IMR-90 (cell line): ENCODE results near the gene C9orf78. TPM values are rescaled to one million over a fixed set of nuclear protein-coding genes. Genes with fewer than 3 reads are reported as not detected.

Experiments
- ATAC-seq: fragments of 200-7000 bp; cut with Tn5 transposase; 2 replicates; pipeline ENCODE4 v1.9.1; 2020; ENCODE audit warnings: low read depth, mild to moderate bottlenecking, moderate library complexity
- BruUV-seq: library from RNA; stranded (reverse); fragments of 400-500 nt; replicated peaks from 2 replicates; lab custom pipeline; 2021; lab: Mats Ljungman, UMichigan
- CTCF ChIA-PET: fragments of 300-600 bp; formaldehyde crosslinking; extraction: SDS; loops from one replicate; lab custom pipeline; 2021; ENCODE audit warnings: antibody characterized with exemption; lab: Yijun Ruan, JAX
- POLR2A ChIA-PET: fragments of 300-600 bp; sonication (Branson Sonifier 250); formaldehyde crosslinking; loops from one replicate; lab custom pipeline; 2022; ENCODE audit warnings: antibody characterized with exemption; ENCODE audit not compliant: unreplicated experiment; lab: Charles Lee
- DNase-seq: peaks from one replicate; pipeline ENCODE4 v3.0.0; 2013
- H2AFZ ChIP-seq: replicated peaks from 2 replicates; pipeline ENCODE3; 2013; ENCODE audit warnings: low read length, mild to moderate bottlenecking; ENCODE audit not compliant: poor library complexity
- H2AK5ac ChIP-seq: 2 replicates; pipeline ENCODE4 v1.6.1; 2013; ENCODE audit warnings: low read depth, low read length, inconsistent platforms
- H2AK9ac ChIP-seq: replicated peaks from 2 replicates; pipeline ENCODE3; 2013; ENCODE audit warnings: mild to moderate bottlenecking, low read depth, low read length, moderate library complexity; ENCODE audit not compliant: poor library complexity
- H2BK120ac ChIP-seq: 2 replicates; pipeline ENCODE4 v1.6.1; 2013; ENCODE audit warnings: low read depth, low read length, inconsistent platforms
- H2BK15ac ChIP-seq: 3 replicates; pipeline ENCODE4 v1.6.1; 2013; ENCODE audit warnings: low read depth, low read length, inconsistent platforms
- H2BK20ac ChIP-seq: 2 replicates; pipeline ENCODE4 v1.6.1; 2013; ENCODE audit warnings: low read depth, mild to moderate bottlenecking, inconsistent platforms, low read length, moderate library complexity
- H2BK5ac ChIP-seq: 2 replicates; pipeline ENCODE4 v1.6.1; 2013; ENCODE audit warnings: mild to moderate bottlenecking, low read depth, low read length, inconsistent platforms; ENCODE audit not compliant: poor library complexity, severe bottlenecking
- H3K14ac ChIP-seq: replicated peaks from 2 replicates; pipeline ENCODE4 v1.6.1; 2013; ENCODE audit warnings: low read depth, low read length, inconsistent platforms
- H3K18ac ChIP-seq: 2 replicates; pipeline ENCODE4 v1.6.1; 2013; ENCODE audit warnings: low read depth, low read length, control low read depth
- H3K23ac ChIP-seq: 2 replicates; pipeline ENCODE4 v1.6.1; 2013; ENCODE audit warnings: low read depth, low read length, inconsistent platforms
- H3K27ac ChIP-seq: 2 replicates; pipeline ENCODE4 v1.5.1; 2013; ENCODE audit warnings: mild to moderate bottlenecking, control low read depth, low read length; ENCODE audit not compliant: insufficient read depth
- H3K27me3 ChIP-seq: 2 replicates; pipeline ENCODE4 v1.6.1; 2013; ENCODE audit warnings: low read length; ENCODE audit not compliant: control insufficient read depth, insufficient read depth
- H3K36me3 ChIP-seq: 2 replicates; pipeline ENCODE4 v1.6.1; 2013; ENCODE audit warnings: low read length, mixed read lengths; ENCODE audit not compliant: control insufficient read depth, insufficient read depth
- H3K4ac ChIP-seq: 2 replicates; pipeline ENCODE4 v1.6.1; 2013; ENCODE audit warnings: low read depth, low read length, inconsistent platforms
- H3K4me1 ChIP-seq: 2 replicates; pipeline ENCODE4 v1.6.1; 2013; ENCODE audit warnings: low read length, mixed read lengths; ENCODE audit not compliant: control insufficient read depth, insufficient read depth
- H3K4me2 ChIP-seq: 2 replicates; pipeline ENCODE4 v1.6.1; 2013; ENCODE audit warnings: low read depth, mild to moderate bottlenecking, control low read depth, low read length, moderate library complexity
- H3K4me3 ChIP-seq: 2 replicates; pipeline ENCODE4 v1.5.1; 2013; ENCODE audit warnings: low read depth, mild to moderate bottlenecking, control low read depth, low read length, moderate library complexity; ENCODE audit not compliant: insufficient read depth
- H3K56ac ChIP-seq: 2 replicates; pipeline ENCODE4 v1.6.1; 2013; ENCODE audit warnings: low read length, inconsistent platforms; ENCODE audit not compliant: insufficient read depth; ENCODE audit errors: extremely low read depth
- H3K79me1 ChIP-seq, 2 experiments: 2 replicates each; pipeline ENCODE4 v1.6.1; 2013; ENCODE audit warnings: low read length in 2 of 2, inconsistent platforms in 1 of 2, low read depth in 1 of 2
- H3K9ac ChIP-seq: 2 replicates; pipeline ENCODE4 v1.6.1; 2013; ENCODE audit warnings: low read depth, low read length, control low read depth
- H3K9me1 ChIP-seq: 2 replicates; pipeline ENCODE4 v1.6.1; 2013; ENCODE audit warnings: low read length, inconsistent platforms; ENCODE audit not compliant: insufficient read depth
- H3K9me3 ChIP-seq: 2 replicates; pipeline ENCODE4 v1.6.1; 2013; ENCODE audit warnings: low read length; ENCODE audit not compliant: control insufficient read depth, insufficient read depth
- H4K20me1 ChIP-seq: 2 replicates; pipeline ENCODE4 v1.6.1; 2013; ENCODE audit warnings: low read length, inconsistent platforms; ENCODE audit not compliant: insufficient read depth
- H4K5ac ChIP-seq: 2 replicates; pipeline ENCODE4 v1.6.1; 2013; ENCODE audit warnings: mild to moderate bottlenecking, low read depth, low read length, control low read depth
- H4K8ac ChIP-seq, 2 experiments: 2 replicates each; pipeline ENCODE4 v1.6.1; 2013; ENCODE audit warnings: low read depth in 2 of 2, low read length in 2 of 2, control low read depth in 1 of 2, inconsistent platforms in 1 of 2
- H4K91ac ChIP-seq: 2 replicates; pipeline ENCODE4 v1.6.1; 2013; ENCODE audit warnings: low read depth, low read length, inconsistent platforms; ENCODE audit not compliant: insufficient read depth
- BHLHE40 ChIP-seq: fragments of 150-350 bp; IDR thresholded peaks from 2 replicates; pipeline ENCODE4 v1.6.1; 2016; ENCODE audit warnings: mild to moderate bottlenecking, low read depth, low read length
- CEBPB ChIP-seq: IDR thresholded peaks from 2 replicates; pipeline ENCODE4 v1.6.1; 2012; ENCODE audit warnings: low read depth, low read length, improper control_type of control experiment
- CHD1 ChIP-seq: IDR thresholded peaks from 2 replicates; pipeline ENCODE4 v1.6.1; 2012; ENCODE audit warnings: low read depth, low read length, improper control_type of control experiment
- MAFK ChIP-seq: IDR thresholded peaks from 2 replicates; pipeline ENCODE4 v1.6.1; 2012; ENCODE audit warnings: low read depth, low read length, improper control_type of control experiment
- MAZ ChIP-seq: IDR thresholded peaks from 2 replicates; pipeline ENCODE4 v1.6.1; 2012; ENCODE audit warnings: low read depth, mild to moderate bottlenecking, low read length, improper control_type of control experiment, moderate library complexity, borderline replicate concordance
- MXI1 ChIP-seq: IDR thresholded peaks from 2 replicates; pipeline ENCODE4 v1.6.1; 2012; ENCODE audit warnings: low read depth, mild to moderate bottlenecking, low read length, moderate library complexity, borderline replicate concordance
- NFE2L2 ChIP-seq: fragments of 150-350 bp; IDR thresholded peaks from 2 replicates; pipeline ENCODE4 v1.6.1; 2016; ENCODE audit warnings: low read depth, mild to moderate bottlenecking, low read length
- POLR2A ChIP-seq: IDR thresholded peaks from 2 replicates; pipeline ENCODE4 v1.6.1; 2012; ENCODE audit warnings: mild to moderate bottlenecking, low read depth, low read length
- RAD21 ChIP-seq: IDR thresholded peaks from 2 replicates; pipeline ENCODE4 v1.6.1; 2012; ENCODE audit warnings: low read length, improper control_type of control experiment
- RCOR1 ChIP-seq: IDR thresholded peaks from 2 replicates; pipeline ENCODE4 v1.6.1; 2012; ENCODE audit warnings: mild to moderate bottlenecking, low read length, improper control_type of control experiment; ENCODE audit not compliant: insufficient replicate concordance
- RFX5 ChIP-seq: IDR thresholded peaks from 2 replicates; pipeline ENCODE4 v1.8.0; 2012; ENCODE audit warnings: low read depth, mild to moderate bottlenecking, low read length, moderate library complexity
- SMC3 ChIP-seq: fragments of 150-350 bp; IDR thresholded peaks from 2 replicates; pipeline ENCODE4 v1.6.1; 2016; ENCODE audit warnings: low read depth, mild to moderate bottlenecking, antibody characterized with exemption, low read length, moderate library complexity
- WGBS, 2 experiments: methylation state at CpG; one replicate each; pipeline versions ENCODE4 v1.1.5 to v1.1.7; 2013; ENCODE audit warnings: missing lambda C conversion rate in 2 of 2; ENCODE audit not compliant: insufficient read length in 1 of 2; ENCODE audit errors: extremely low coverage in 2 of 2; 5-methylcytosine and 5-hydroxymethylcytosine counted together
- dilution Hi-C: fragments of 300-500 bp; cut with HindIII; formaldehyde crosslinking; loops from one replicate; pipeline ENCODE4 v1.14.3; 2018; ENCODE audit warnings: low sequenced_read_pairs; ENCODE audit not compliant: unreplicated experiment
- in situ Hi-C: fragments of 300-500 bp; cut with MboI; formaldehyde crosslinking; loops from 3 replicates; pipeline ENCODE4 v1.14.3; 2019; ENCODE audit warnings: low sequenced_read_pairs, inconsistent platforms, mixed read lengths
- intact Hi-C: fragments of 100-400 bp; cut with micrococcal nuclease; formaldehyde crosslinking; loops from 2 replicates; pipeline ENCODE4 v1.10.0; 2022
- polyA plus RNA-seq, 3 experiments: library from polyadenylated mRNA; depleted of rRNA; stranded (reverse); fragments of >200 nt; gene quantifications; 2 replicates each; pipeline ENCODE4 v1.2.3, GENCODE V29; 2012; ENCODE audit warnings: low replicate concordance in 1 of 3
- total RNA-seq: library from RNA; depleted of rRNA; stranded (reverse); fragments of >200 nt; gene quantifications from 2 replicates; pipeline ENCODE4 v1.2.3, GENCODE V29; 2012
- TF ChIP-seq, protein P1 (sequence below): conservative IDR thresholded peaks from 2 replicates; pipeline ENCODE4 v1.5.1; 2012; ENCODE audit warnings: mild to moderate bottlenecking, low read depth, low read length, improper control_type of control experiment
- TF ChIP-seq, protein P2 (sequence below): fragments of 150-350 bp; IDR thresholded peaks from 2 replicates; pipeline ENCODE4 v1.6.1; 2016; ENCODE audit warnings: low read depth, mild to moderate bottlenecking, low read length, moderate library complexity, borderline replicate concordance
- TF ChIP-seq, protein P3 (sequence below): fragments of 150-350 bp; IDR thresholded peaks from 2 replicates; pipeline ENCODE4 v1.6.1; 2017; ENCODE audit warnings: mild to moderate bottlenecking, antibody characterized with exemption, low read length, low read depth

Gene C9orf78
- total and polyA plus RNA-seq, 2 of the 4 experiments (the other 2 are of a cell fraction) = 29.8 to 46.0 TPM

DNA sequence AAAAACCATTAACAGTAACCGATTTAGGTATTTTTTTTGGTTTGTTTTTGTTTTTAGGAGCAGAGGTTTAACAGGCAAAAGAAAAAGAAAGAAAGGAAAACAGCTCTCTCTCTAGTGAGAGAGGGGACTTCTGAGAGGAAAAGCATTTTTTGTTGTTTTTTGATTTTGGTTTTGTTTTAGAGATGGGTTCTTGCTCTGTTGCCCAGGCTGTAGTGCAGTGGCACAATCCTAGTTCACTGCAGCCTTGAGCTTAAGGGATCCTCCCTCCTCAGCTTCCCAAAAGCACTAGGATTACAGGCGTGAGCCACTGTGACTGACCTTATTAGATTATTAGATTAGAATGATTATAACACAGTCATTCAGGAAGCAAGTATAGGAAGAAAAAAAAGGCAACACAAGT lies 10.3 kb upstream of the C9orf78 start:
- Histone ChIP-seq H3K14ac (no peak overlapping the region), H3K18ac (no peak overlapping the region), H3K4me1 (no peaks in the 10 kb centered on the region), H2BK120ac (no peak overlapping the region), H2AFZ (no peak overlapping the region), H3K56ac (no peak overlapping the region), H2AK5ac (no peak overlapping the region), H2BK5ac (no peak overlapping the region), H3K4me3 (no peak overlapping the region), H3K36me3 (peaks cover 11% of the 10 kb centered on the region), H3K27ac (no peak overlapping the region), H3K9ac (no peak overlapping the region), H4K8ac (no peak overlapping the region), H2AK9ac (no peak overlapping the region), H3K4me2 (no peak overlapping the region), H3K9me3 (no peaks in the 10 kb centered on the region), H2BK20ac (no peak overlapping the region), H3K79me1 (peaks cover 14 to 21% of the 10 kb centered on the region in 2 experiments), H4K20me1 (peaks cover 5% of the 10 kb centered on the region), H3K27me3 (no peaks in the 10 kb centered on the region), H3K9me1 (no peaks in the 10 kb centered on the region), H4K91ac (no peak overlapping the region), H3K4ac (no peak overlapping the region), H2BK15ac (no peak overlapping the region), H3K23ac (no peak overlapping the region), H4K5ac (no peak overlapping the region)
- WGBS, 2 experiments = no CpG with 5 or more reads among the region's 2 CpGs
- DNase-seq (no peak), ATAC-seq (no peak)
- ChIA-PET POLR2A (no interaction called here), CTCF (no interaction called here)
- in situ Hi-C loops (no loop called here), dilution Hi-C loops (no loop called here), intact Hi-C loops (no loop called here)
- TF ChIP-seq RCOR1 (no peak), BHLHE40 (no peak), CEBPB (no peak), RFX5 (no peak), CHD1 (no peak), MAZ (no peak), SMC3 (no peak), RAD21 (no peak), MXI1 (no peak), MAFK (no peak), POLR2A (no peak), NFE2L2 (no peak)
- TF ChIP-seq, protein P1, sequence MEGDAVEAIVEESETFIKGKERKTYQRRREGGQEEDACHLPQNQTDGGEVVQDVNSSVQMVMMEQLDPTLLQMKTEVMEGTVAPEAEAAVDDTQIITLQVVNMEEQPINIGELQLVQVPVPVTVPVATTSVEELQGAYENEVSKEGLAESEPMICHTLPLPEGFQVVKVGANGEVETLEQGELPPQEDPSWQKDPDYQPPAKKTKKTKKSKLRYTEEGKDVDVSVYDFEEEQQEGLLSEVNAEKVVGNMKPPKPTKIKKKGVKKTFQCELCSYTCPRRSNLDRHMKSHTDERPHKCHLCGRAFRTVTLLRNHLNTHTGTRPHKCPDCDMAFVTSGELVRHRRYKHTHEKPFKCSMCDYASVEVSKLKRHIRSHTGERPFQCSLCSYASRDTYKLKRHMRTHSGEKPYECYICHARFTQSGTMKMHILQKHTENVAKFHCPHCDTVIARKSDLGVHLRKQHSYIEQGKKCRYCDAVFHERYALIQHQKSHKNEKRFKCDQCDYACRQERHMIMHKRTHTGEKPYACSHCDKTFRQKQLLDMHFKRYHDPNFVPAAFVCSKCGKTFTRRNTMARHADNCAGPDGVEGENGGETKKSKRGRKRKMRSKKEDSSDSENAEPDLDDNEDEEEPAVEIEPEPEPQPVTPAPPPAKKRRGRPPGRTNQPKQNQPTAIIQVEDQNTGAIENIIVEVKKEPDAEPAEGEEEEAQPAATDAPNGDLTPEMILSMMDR = no peak
- TF ChIP-seq, protein P2, sequence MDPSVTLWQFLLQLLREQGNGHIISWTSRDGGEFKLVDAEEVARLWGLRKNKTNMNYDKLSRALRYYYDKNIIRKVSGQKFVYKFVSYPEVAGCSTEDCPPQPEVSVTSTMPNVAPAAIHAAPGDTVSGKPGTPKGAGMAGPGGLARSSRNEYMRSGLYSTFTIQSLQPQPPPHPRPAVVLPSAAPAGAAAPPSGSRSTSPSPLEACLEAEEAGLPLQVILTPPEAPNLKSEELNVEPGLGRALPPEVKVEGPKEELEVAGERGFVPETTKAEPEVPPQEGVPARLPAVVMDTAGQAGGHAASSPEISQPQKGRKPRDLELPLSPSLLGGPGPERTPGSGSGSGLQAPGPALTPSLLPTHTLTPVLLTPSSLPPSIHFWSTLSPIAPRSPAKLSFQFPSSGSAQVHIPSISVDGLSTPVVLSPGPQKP = no peak
- TF ChIP-seq, protein P3, sequence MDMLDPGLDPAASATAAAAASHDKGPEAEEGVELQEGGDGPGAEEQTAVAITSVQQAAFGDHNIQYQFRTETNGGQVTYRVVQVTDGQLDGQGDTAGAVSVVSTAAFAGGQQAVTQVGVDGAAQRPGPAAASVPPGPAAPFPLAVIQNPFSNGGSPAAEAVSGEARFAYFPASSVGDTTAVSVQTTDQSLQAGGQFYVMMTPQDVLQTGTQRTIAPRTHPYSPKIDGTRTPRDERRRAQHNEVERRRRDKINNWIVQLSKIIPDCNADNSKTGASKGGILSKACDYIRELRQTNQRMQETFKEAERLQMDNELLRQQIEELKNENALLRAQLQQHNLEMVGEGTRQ = no peak
- no TSS peak for BruUV-seq
